HG02938 (cell line): ENCODE data around the gene DHRSX.
"Not testable (repeated sequence)": the region's sequence is repeated elsewhere in the genome, so short reads cannot be mapped to it uniquely, and the experiment has no call there.

Experiments
- ATAC-seq: cut with Tn5 transposase; IDR thresholded peaks from one replicate; pipeline ENCODE4 v1.9.1; 2021; ENCODE audit warnings: mild to moderate bottlenecking, moderate library complexity; ENCODE audit not compliant: unreplicated experiment

The DHRSX gene

DNA sequence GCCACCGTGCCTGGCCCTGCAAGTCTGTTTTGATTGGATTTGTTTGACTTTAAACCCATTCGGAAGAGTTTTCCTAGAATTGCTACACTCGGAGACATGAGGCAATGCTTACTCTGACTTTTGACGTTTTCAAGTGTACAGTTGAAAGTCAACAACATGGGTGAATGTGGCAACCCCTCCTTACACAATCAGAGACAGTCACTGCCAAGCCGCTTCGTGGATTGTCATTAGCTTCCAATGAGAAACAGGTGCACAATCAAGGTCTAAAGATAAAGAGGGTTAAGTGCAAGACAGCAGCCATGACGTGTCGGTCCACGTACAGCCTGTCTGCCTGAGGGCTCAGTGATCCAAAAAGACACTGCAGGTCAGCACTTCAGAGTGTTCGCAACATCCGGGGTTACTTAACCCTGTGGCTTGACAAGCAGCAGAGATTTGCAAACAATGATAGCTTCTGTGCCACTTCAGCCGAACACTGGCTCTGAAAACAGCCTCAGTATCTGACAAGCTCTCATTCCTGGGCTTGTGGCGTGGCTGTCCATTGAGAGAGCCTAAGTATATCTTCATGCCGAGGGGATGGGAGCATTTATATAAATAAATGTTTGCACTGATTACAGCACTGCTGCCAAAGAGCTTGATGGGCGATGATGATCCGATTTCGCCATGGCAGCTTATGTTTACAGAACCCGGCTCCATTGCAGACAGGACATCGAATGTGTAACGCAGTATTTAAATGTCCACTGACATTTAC lies 180.0 kb downstream of the DHRSX start:
- no peak for ATAC-seq

GRCh38 chrX:2320089-2320488 lies 180.7 kb downstream of the DHRSX start:
- no peak for ATAC-seq

GRCh38 chrX:2318371-2318770 lies 182.4 kb downstream of the DHRSX start:
- no peak for ATAC-seq

DNA sequence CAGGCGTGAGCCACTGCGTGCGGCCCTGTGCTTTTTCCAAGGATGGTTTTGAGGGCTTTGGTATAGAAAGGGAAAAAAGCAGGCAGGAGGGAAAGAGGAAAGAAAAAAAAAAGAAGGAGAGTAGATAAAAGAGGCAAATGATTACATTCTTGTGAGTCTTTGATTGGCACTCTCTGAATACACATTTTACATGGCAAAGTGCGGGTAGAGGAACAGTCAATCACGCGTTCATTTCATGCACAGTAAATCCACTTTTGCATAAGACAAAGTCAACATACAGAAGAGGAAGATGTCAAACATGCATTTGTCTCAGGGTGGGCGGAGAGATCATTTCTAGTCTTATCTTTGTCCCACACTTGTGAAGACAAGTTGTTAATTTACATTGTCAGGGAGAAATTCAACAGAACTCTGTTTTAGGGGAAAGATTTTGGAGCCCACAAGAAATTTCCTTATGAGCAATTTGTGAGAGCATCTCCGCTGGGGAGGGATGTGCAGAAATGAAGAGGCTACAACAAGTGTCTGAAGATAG lies 183.2 kb downstream of the DHRSX start:
- ATAC-seq = no peak

DNA sequence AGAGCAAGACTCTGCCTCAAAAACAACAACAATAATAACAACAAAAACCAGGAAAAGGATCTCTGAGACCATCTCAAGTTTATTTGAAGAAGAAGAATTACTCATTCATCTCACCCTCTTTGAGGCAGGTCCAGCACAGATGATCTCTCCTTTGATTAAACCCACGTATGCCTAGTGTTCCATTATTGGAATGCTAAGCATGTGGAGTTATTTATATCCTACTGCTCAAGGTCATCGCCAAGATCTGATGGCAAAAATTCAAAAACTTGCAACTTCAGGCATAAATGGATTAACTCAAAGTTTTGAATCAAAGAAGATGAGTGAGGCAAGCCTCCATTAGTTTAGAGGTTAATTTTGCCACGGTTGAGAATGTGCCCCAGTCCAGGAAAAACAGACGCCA lies 184.2 kb downstream of the DHRSX start:
- ATAC-seq = no peak

GRCh38 chrX:2315434-2315833 lies 185.3 kb downstream of the DHRSX start:
- ATAC-seq = no peak

DNA sequence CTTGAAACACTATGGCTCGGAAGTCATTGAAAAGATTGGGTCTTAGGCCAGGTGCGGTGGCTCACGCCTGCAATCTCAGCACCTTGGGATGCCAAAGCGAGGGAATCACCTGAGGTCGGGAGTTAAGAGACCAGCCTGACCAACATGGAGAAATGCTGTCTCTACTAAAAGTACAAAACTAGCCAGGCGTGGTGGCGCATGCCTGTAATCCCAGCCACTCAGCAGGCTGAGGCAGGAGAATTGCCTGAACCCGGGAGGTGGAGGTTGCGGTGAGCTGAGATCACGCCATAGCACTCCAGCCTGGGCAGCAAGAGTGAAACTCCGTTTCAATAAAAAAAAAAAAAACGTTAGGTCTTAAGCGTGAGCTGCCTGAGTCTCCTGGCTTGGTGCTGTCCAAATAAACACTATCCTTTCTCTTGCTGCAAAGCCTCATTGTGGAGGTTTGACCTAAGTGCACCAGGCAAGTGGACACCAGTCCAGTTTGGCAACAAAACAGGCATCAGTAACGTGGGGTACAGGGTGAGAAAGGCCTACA lies 185.9 kb downstream of the DHRSX start:
- ATAC-seq = no peak

- ATAC-seq = no peak
Observed at GRCh38 chrX:2313864-2314640, 186.7 kb downstream of the DHRSX start.

GRCh38 chrX:2312061-2312591 lies 188.7 kb downstream of the DHRSX start:
- not testable (repeated sequence) for ATAC-seq

DNA sequence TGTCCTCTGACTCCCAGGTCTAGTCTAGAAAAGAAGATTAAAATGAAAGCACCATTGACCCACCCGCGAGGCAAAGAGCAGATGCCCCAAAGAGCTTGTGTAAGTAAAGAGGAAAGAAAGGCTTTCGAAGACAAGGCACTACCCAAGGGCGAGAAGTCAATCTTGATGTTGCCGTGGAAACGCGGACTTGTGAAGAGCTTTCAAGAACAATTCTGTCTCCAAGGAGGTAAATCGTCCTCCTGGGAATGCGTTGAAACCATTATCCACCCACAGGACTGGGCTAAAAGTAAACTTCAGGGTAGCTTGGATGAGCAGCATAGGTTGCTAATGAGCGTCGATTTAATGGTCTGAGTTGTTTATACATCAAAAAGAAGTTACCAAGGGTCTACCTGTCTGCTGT lies 189.3 kb downstream of the DHRSX start:
- ATAC-seq = no peak

- no peak for ATAC-seq
Observed at GRCh38 chrX:2301901-2302300, 198.9 kb downstream of the DHRSX start.

DNA sequence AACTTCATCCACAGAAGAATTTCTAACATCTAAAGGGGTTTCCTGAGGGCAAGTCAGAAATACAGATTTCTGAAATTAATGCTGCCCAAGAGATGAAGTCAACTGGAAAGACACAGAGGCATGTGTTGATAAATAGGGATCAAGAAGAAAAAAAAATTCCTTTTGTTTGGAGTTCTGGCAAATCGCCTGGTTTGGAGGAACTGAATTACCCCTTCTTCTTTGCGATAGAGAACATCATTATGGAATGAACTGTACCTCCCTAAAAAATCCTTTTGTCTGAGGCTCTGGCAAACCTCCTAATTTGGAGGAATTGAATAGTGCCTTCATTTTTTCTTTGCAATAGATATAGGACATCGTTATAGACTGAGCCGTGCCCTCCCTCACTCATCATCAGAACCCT lies 200.9 kb downstream of the DHRSX start:
- no peak for ATAC-seq

GRCh38 chrX:2286731-2287130 lies 214.0 kb downstream of the DHRSX start:
- ATAC-seq = no peak

- no peak for ATAC-seq
Observed at GRCh38 chrX:2284601-2285000, 216.2 kb downstream of the DHRSX start.

- ATAC-seq = no peak
Observed at GRCh38 chrX:2284133-2284532, 216.6 kb downstream of the DHRSX start.

DNA sequence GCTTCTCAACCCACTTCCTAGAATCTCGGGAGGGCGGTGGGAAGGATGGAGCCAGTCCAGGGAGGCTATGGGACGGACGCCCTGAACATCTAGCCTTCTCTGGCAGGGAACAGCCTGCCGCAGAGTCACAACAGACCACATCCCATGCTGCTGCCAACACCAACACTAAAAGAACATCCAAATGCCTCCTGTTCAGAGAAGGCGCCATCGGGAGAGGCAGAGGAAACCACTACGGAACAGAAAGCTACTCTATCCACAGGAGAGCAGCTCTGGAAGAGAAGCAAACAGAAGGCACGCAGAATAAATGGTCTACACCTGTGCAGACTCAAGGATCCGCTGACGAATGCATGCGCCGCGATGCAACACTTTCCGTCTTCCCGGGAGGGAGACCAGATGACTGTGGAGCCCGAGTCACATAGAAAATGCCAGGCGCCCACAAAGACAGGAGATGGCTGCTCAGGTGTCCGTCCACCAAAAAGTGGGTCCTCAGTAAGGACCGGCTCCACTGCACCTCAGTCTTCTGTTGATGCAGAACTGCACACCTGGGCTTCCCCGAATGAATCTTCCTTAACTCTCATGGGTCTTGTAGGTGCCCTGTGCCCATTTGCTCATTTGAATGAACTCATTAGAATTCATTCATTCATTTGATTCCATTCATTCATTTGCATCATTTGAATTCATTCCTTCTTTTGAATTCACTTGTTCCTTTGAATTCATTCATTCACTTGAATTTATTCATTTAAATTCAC lies 217.5 kb downstream of the DHRSX start:
- ATAC-seq = no peak

GRCh38 chrX:2282490-2283090 lies 218.2 kb downstream of the DHRSX start:
- ATAC-seq = no peak

DNA sequence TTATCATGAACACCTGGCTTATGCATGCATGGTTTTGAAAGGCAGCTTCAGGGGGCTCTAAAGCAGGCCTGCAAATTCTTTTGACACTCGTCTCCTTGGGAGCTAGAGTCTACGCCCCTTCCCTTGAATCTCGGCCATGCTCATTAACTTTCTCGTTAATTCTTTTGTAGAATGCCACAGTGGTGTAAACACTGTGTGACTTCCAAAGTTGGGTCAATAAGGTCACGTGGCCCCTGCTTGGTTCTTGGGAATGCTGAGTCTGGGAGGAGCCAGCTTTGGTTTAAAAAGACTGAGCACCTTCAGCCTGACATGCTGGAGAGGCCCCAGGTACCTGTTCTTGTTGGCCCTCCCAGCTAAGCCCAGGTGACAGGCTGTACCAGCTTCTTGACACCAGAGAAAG lies 228.4 kb downstream of the DHRSX start:
- no peak for ATAC-seq

DNA sequence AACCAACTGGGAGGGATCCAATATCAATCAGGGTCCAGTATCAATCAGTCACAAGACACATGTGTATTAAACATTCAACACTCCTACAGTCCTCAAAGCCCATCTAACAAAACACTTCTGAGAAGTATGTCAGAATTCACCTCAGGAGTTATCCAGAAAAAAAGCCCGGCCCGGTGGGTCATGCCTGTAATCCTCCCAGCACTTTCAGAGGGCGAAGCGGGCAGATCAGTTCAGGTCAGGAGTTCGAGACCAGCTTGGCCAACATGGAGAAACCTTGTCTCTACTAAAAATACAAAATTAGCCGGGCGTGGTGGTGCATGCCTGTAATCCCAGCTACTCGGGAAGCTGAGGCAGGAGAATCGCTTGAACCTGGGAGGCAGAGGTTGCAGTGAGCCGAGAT lies 229.2 kb downstream of the DHRSX start:
- not testable (repeated sequence) for ATAC-seq

DNA sequence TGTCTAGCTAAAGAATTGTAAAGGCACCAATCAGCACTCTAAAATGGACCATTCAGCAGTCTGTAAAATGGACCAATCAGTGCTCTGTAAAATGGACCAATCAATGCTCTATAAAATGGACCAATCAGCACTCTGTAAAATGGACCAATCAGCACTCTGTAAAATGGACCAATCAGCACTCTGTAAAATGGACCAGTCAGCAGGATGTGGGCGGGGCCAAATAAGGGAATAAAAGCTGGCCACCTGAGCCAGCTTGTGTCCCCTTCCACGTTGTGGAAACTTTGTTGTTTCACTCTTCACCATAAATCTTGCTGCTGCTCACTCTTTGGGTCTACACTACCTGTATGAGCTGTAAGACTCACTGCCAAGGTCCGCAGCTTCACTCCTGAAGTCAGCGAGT lies 230.0 kb downstream of the DHRSX start:
- ATAC-seq = not testable (repeated sequence)
